H9 (cell line): ENCODE data around the gene ARL13B. TPM values are rescaled to one million over a fixed set of nuclear protein-coding genes. Genes with fewer than 3 reads are reported as not detected.

Source experiments
- DNase-seq: peaks from one replicate; pipeline ENCODE4 v3.0.0-alpha.2; 2017
- H2AFZ ChIP-seq: one replicate; pipeline ENCODE4 v1.6.1; 2013; ENCODE audit warnings: mild to moderate bottlenecking, low read length, control low read depth, moderate library complexity
- H2AK5ac ChIP-seq: 2 replicates; pipeline ENCODE4 v1.6.1; 2013; ENCODE audit warnings: low read length, control low read depth, mixed read lengths; ENCODE audit not compliant: insufficient read length
- H2BK120ac ChIP-seq: one replicate; pipeline ENCODE4 v1.6.1; 2013; ENCODE audit warnings: low read depth, mild to moderate bottlenecking, low read length, control low read depth, inconsistent platforms; ENCODE audit not compliant: poor library complexity, severe bottlenecking
- H2BK12ac ChIP-seq: 2 replicates; pipeline ENCODE4 v1.6.1; 2013; ENCODE audit warnings: low read length, control low read depth, mixed read lengths, low read depth; ENCODE audit not compliant: insufficient read length
- H2BK15ac ChIP-seq: 2 replicates; pipeline ENCODE4 v1.6.1; 2013; ENCODE audit warnings: low read depth, low read length, control low read depth
- H2BK20ac ChIP-seq: one replicate; pipeline ENCODE4 v1.6.1; 2013; ENCODE audit warnings: low read depth, mild to moderate bottlenecking, low read length, control low read depth, inconsistent platforms; ENCODE audit not compliant: poor library complexity, severe bottlenecking
- H2BK5ac ChIP-seq: 2 replicates; pipeline ENCODE4 v1.6.1; 2013; ENCODE audit warnings: low read length, control low read depth, mixed read lengths; ENCODE audit not compliant: insufficient read length
- H3K14ac ChIP-seq: 2 replicates; pipeline ENCODE4 v1.6.1; 2013; ENCODE audit warnings: low read length, control low read depth; ENCODE audit not compliant: insufficient read depth
- H3K18ac ChIP-seq: 2 replicates; pipeline ENCODE4 v1.6.1; 2013; ENCODE audit warnings: low read depth, mild to moderate bottlenecking, mixed read lengths, low read length, control low read depth; ENCODE audit not compliant: insufficient read length
- H3K23ac ChIP-seq: 2 replicates; pipeline ENCODE4 v1.6.1; 2013; ENCODE audit warnings: low read length, control low read depth, mixed read lengths, low read depth; ENCODE audit not compliant: insufficient read length
- H3K23me2 ChIP-seq: 2 replicates; pipeline ENCODE4 v1.6.1; 2013; ENCODE audit warnings: low read depth, mild to moderate bottlenecking, mixed read lengths, low read length, control low read depth; ENCODE audit not compliant: insufficient read length, poor library complexity, severe bottlenecking
- H3K27ac ChIP-seq: 2 replicates; pipeline ENCODE4 v1.5.1; 2013; ENCODE audit warnings: low read length, control low read depth, mixed read lengths, low read depth; ENCODE audit not compliant: insufficient read length
- H3K27me3 ChIP-seq: 2 replicates; pipeline ENCODE4 v1.6.1; 2013; ENCODE audit warnings: low read length, control low read depth, inconsistent platforms; ENCODE audit not compliant: insufficient read depth
- H3K4ac ChIP-seq: 2 replicates; pipeline ENCODE4 v1.6.1; 2013; ENCODE audit warnings: low read depth, mild to moderate bottlenecking, control low read depth, inconsistent platforms, low read length, moderate library complexity
- H3K4me1 ChIP-seq: 2 replicates; pipeline ENCODE4 v1.6.1; 2013; ENCODE audit warnings: low read length, control low read depth, inconsistent platforms; ENCODE audit not compliant: insufficient read depth
- H3K4me2 ChIP-seq: 2 replicates; pipeline ENCODE4 v1.6.1; 2013; ENCODE audit warnings: low read length, control low read depth, mixed read lengths; ENCODE audit not compliant: insufficient read length, insufficient read depth
- H3K56ac ChIP-seq: 2 replicates; pipeline ENCODE4 v1.6.1; 2013; ENCODE audit warnings: low read depth, mild to moderate bottlenecking, mixed read lengths, low read length, control low read depth; ENCODE audit not compliant: insufficient read length
- H3K79me1 ChIP-seq: 2 replicates; pipeline ENCODE4 v1.6.1; 2013; ENCODE audit warnings: low read depth, mild to moderate bottlenecking, moderate library complexity, low read length, control low read depth, inconsistent platforms; ENCODE audit not compliant: insufficient read depth, poor library complexity, severe bottlenecking
- H3K79me2 ChIP-seq: 2 replicates; pipeline ENCODE4 v1.6.1; 2013; ENCODE audit warnings: low read length, control low read depth, inconsistent platforms; ENCODE audit not compliant: insufficient read depth
- H3K9ac ChIP-seq: 2 replicates; pipeline ENCODE4 v1.6.1; 2013; ENCODE audit warnings: low read length, control low read depth, mixed read lengths; ENCODE audit not compliant: insufficient read length; ENCODE audit errors: extremely low read depth
- H3K9me3 ChIP-seq: one replicate; pipeline ENCODE4 v1.6.1; 2013; ENCODE audit warnings: low read depth, low read length, inconsistent platforms; ENCODE audit not compliant: control insufficient read depth
- H3T11ph ChIP-seq: one replicate; pipeline ENCODE4 v1.6.1; 2013; ENCODE audit warnings: mild to moderate bottlenecking, low read length, control low read depth, inconsistent platforms
- H4K20me1 ChIP-seq: one replicate; pipeline ENCODE4 v1.6.1; 2013; ENCODE audit not compliant: control insufficient read depth, insufficient read length, insufficient read depth
- H4K5ac ChIP-seq: 2 replicates; pipeline ENCODE4 v1.6.1; 2013; ENCODE audit warnings: low read depth, mild to moderate bottlenecking, mixed read lengths, low read length, control low read depth; ENCODE audit not compliant: insufficient read length
- H4K8ac ChIP-seq: replicated peaks from 2 replicates; pipeline ENCODE4 v1.6.1; 2013; ENCODE audit warnings: low read length, control low read depth, mixed read lengths, low read depth; ENCODE audit not compliant: insufficient read length
- H4K91ac ChIP-seq: 2 replicates; pipeline ENCODE4 v1.6.1; 2013; ENCODE audit warnings: low read depth, mild to moderate bottlenecking, moderate library complexity, mixed read lengths, low read length, control low read depth; ENCODE audit not compliant: insufficient read length
- H3K27ac Mint-ChIP-seq, 3 experiments: 2 replicates in 2 of 3; 3 replicates in 1 of 3; pipeline ENCODE4 v1.8.0; 2020 to 2021; ENCODE audit warnings: mixed read lengths in 3 of 3, mild to moderate bottlenecking in 1 of 3, moderate library complexity in 1 of 3
- H3K27me3 Mint-ChIP-seq: 2 replicates; pipeline ENCODE4 v1.8.0; 2021; ENCODE audit warnings: low read depth, mild to moderate bottlenecking, moderate library complexity, mixed read lengths
- H3K36me3 Mint-ChIP-seq, 3 experiments: 2 replicates in 2 of 3; 3 replicates in 1 of 3; pipeline ENCODE4 v1.8.0; 2020 to 2021; ENCODE audit warnings: low read depth in 3 of 3, mixed read lengths in 3 of 3; ENCODE audit not compliant: insufficient read depth in 1 of 3
- H3K4me1 Mint-ChIP-seq, 2 experiments: 2 replicates each; pipeline ENCODE4 v1.8.0; 2020; ENCODE audit warnings: mixed read lengths in 2 of 2
- H3K4me3 Mint-ChIP-seq, 2 experiments: 2 replicates in 1 of 2; 3 replicates in 1 of 2; pipeline ENCODE4 v1.8.0; 2020 to 2021; ENCODE audit warnings: mild to moderate bottlenecking in 2 of 2, mixed read lengths in 2 of 2, moderate library complexity in 1 of 2
- H3K9me3 Mint-ChIP-seq, 2 experiments: 2 replicates in 1 of 2; 3 replicates in 1 of 2; pipeline ENCODE4 v1.8.0; 2020; ENCODE audit warnings: mild to moderate bottlenecking in 2 of 2, mixed read lengths in 2 of 2, moderate library complexity in 1 of 2
- CTCF ChIP-seq: fragments of 200-600 bp; sonication (generic); conservative IDR thresholded peaks from 3 replicates; pipeline ENCODE4 v1.8.0; 2021; ENCODE audit warnings: antibody characterized with exemption, mild to moderate bottlenecking
- WGBS: extraction: QIAGEN DNeasy Blood & Tissue Kit; methylation state at CpG from one replicate; pipeline ENCODE4 v1.1.7; 2013; ENCODE audit warnings: missing lambda C conversion rate, low lambda C conversion rate, mixed read lengths; ENCODE audit not compliant: insufficient read length; ENCODE audit errors: extremely low coverage; 5-methylcytosine and 5-hydroxymethylcytosine counted together
- total RNA-seq: library from RNA; stranded (reverse); gene quantifications from 2 replicates; pipeline ENCODE4 v1.2.1, GENCODE V29; 2021

The ARL13B gene
- total RNA-seq, 1 experiment from 2014 or later: 7.9 TPM

- no peak overlapping the region for H3K27ac ChIP-seq
- H2AK5ac ChIP-seq: no peak overlapping the region
- H2AFZ ChIP-seq: no peak overlapping the region
- no peak overlapping the region for H3K14ac ChIP-seq
- no CpG with 5 or more reads among the region's 2 CpGs for WGBS
- H3K27me3 ChIP-seq: no peaks in the 10 kb centered on the region
- no peak overlapping the region for H4K91ac ChIP-seq
- no peak overlapping the region for H2BK5ac ChIP-seq
- H3K27ac Mint-ChIP-seq: no peak overlapping the region
- no peaks in the 10 kb centered on the region for H3K4me1 ChIP-seq
- H3K27me3 Mint-ChIP-seq: no peaks in the 10 kb centered on the region
- H2BK120ac ChIP-seq: no peak overlapping the region
- no peak overlapping the region for H3K4ac ChIP-seq
- no peak overlapping the region for H2BK15ac ChIP-seq
- no peak overlapping the region for H2BK20ac ChIP-seq
- H3K4me2 ChIP-seq: no peak overlapping the region
- H4K8ac ChIP-seq: no peak overlapping the region
- H3K23me2 ChIP-seq: no peaks in the 10 kb centered on the region
- peaks cover 0 to 2% (median under 1%) of the 10 kb centered on the region in 3 experiments; a peak in 3 of 7 replicates for H3K36me3 Mint-ChIP-seq
- H3K9ac ChIP-seq: no peak overlapping the region
- H3K23ac ChIP-seq: no peak overlapping the region
- H3K79me2 ChIP-seq: peaks cover 3% of the 10 kb centered on the region; the same call in 1 of the 2 replicates
- H3K4me3 Mint-ChIP-seq: no peak overlapping the region
- peaks cover 3 to 5% of the 10 kb centered on the region in 2 experiments; a peak in 3 of 4 replicates for H3K4me1 Mint-ChIP-seq
- H3K18ac ChIP-seq: no peak overlapping the region
- TF ChIP-seq CTCF: no peak
- H4K20me1 ChIP-seq: no peaks in the 10 kb centered on the region
- no peaks in the 10 kb centered on the region for H3K9me3 ChIP-seq
- H3T11ph ChIP-seq: no peak overlapping the region
- DNase-seq: no peak
- H3K9me3 Mint-ChIP-seq: no peaks in the 10 kb centered on the region
- no peak overlapping the region for H3K56ac ChIP-seq
- no peak overlapping the region for H4K5ac ChIP-seq
- H3K79me1 ChIP-seq: peaks cover 2% of the 10 kb centered on the region
- no peak overlapping the region for H2BK12ac ChIP-seq
Observed at GRCh38 chr3:93991631-93992030, 11.7 kb downstream of the ARL13B start.
